B cell (primary cell): ENCODE results near the gene APMAP. TPM values are rescaled to one million over a fixed set of nuclear protein-coding genes. Genes with fewer than 3 reads are reported as not detected.
A peak's percentile ranks its signal among the peaks of the same experiment; 100 is the strongest.

Source experiments
- ATAC-seq: fragments of 200-7000 bp; cut with Tn5 transposase; one replicate; pipeline ENCODE4 v1.10.0; 2021; ENCODE audit warnings: low read depth, mild to moderate bottlenecking, moderate number of reproducible peaks, moderate library complexity
- CTCF ChIA-PET: fragments of 350-600 bp; sonication (Branson Sonifier 250); formaldehyde crosslinking; loops from one replicate; lab custom pipeline; 2021; ENCODE audit warnings: antibody characterized with exemption, inconsistent platforms; lab: Charles Lee
- POLR2A ChIA-PET: fragments of 350-600 bp; sonication (Branson Sonifier 250); formaldehyde crosslinking; loops from one replicate; lab custom pipeline; 2021; ENCODE audit warnings: antibody characterized with exemption; lab: Charles Lee
- DNase-seq: peaks from one replicate; pipeline ENCODE4 v3.0.0; 2013
- H2AFZ ChIP-seq: 2 replicates; pipeline ENCODE4 v1.6.1; 2012; ENCODE audit warnings: mild to moderate bottlenecking, low read depth, low read length; ENCODE audit not compliant: insufficient read depth, poor library complexity, severe bottlenecking
- H3K27ac ChIP-seq, 2 donors: 1 replicate in 1 of 2; 2 replicates in 1 of 2; pipeline ENCODE4 v1.5.1; 2012 to 2013; ENCODE audit warnings: low read length in 2 of 2, mild to moderate bottlenecking in 2 of 2, moderate library complexity in 1 of 2
- H3K27me3 ChIP-seq, 4 experiments: fragments of 200-600 bp in 1 of 4; sonication (generic) in 1 of 4; replicated peaks in 1 of 4; 1 replicate in 2 of 4; 2 replicates in 2 of 4; pipeline versions ENCODE4 v1.6.1 to v1.7.0; 2013 to 2016; ENCODE audit warnings: low read length in 3 of 4, mild to moderate bottlenecking in 2 of 4, mixed read lengths in 1 of 4, moderate library complexity in 1 of 4; ENCODE audit not compliant: insufficient read depth in 4 of 4, control insufficient read depth in 3 of 4; ENCODE audit errors: control extremely low read depth in 1 of 4
- H3K36me3 ChIP-seq, 2 experiments: replicated peaks in 1 of 2; 1 replicate in 1 of 2; 2 replicates in 1 of 2; pipeline versions ENCODE4 v1.6.1 to v1.7.1; 2013; ENCODE audit warnings: low read length in 1 of 2; ENCODE audit not compliant: insufficient read depth in 2 of 2, control insufficient read depth in 1 of 2; ENCODE audit errors: control extremely low read depth in 1 of 2, extremely low read depth in 1 of 2
- H3K4me1 ChIP-seq, 2 donors: fragments of 200-600 bp in 1 of 2; sonication (generic) in 1 of 2; 1 replicate in 1 of 2; 2 replicates in 1 of 2; pipeline versions ENCODE4 v1.5.1 to v1.6.1; 2013 to 2017; ENCODE audit warnings: low read length in 2 of 2; ENCODE audit not compliant: control insufficient read depth in 2 of 2, insufficient read depth in 2 of 2
- H3K4me2 ChIP-seq: replicated peaks from 2 replicates; pipeline ENCODE3; 2012; ENCODE audit warnings: mild to moderate bottlenecking, low read depth, low read length; ENCODE audit not compliant: poor library complexity, severe bottlenecking
- H3K4me3 ChIP-seq, 5 experiments: fragments of 200-600 bp in 1 of 5; sonication (generic) in 1 of 5; 1 replicate in 3 of 5; 2 replicates in 2 of 5; pipeline versions ENCODE4 v1.5.1 to v1.7.0; 2011 to 2016; ENCODE audit warnings: low read length in 4 of 5, mild to moderate bottlenecking in 4 of 5, low read depth in 2 of 5, control low read depth in 1 of 5, moderate library complexity in 1 of 5; ENCODE audit not compliant: insufficient read depth in 1 of 5; ENCODE audit errors: control extremely low read depth in 1 of 5, extremely low read depth in 1 of 5
- H3K79me2 ChIP-seq: fragments of 200-600 bp; sonication (generic); one replicate; pipeline ENCODE4 v1.6.0; 2016; ENCODE audit warnings: low read length; ENCODE audit not compliant: control insufficient read depth, insufficient read depth
- H3K9ac ChIP-seq: fragments of 200-600 bp; sonication (generic); 2 replicates; pipeline ENCODE4 v1.6.1; 2017; ENCODE audit warnings: mild to moderate bottlenecking, low read length, moderate library complexity
- H3K9me3 ChIP-seq, 3 donors: one replicate each; pipeline versions ENCODE4 v1.6.1 to v1.7.1; 2013; ENCODE audit warnings: low read length in 2 of 3; ENCODE audit not compliant: control insufficient read depth in 2 of 3, insufficient read depth in 1 of 3; ENCODE audit errors: control extremely low read depth in 1 of 3
- H4K20me1 ChIP-seq: 2 replicates; pipeline ENCODE4 v1.6.0; 2012; ENCODE audit warnings: mild to moderate bottlenecking, low read length; ENCODE audit not compliant: insufficient read depth, control insufficient read depth, poor library complexity, severe bottlenecking
- H3K27ac Mint-ChIP-seq: one replicate; pipeline ENCODE4 v1.8.0; 2021; ENCODE audit warnings: mixed read lengths
- H3K27me3 Mint-ChIP-seq: one replicate; pipeline ENCODE4 v1.8.0; 2021; ENCODE audit warnings: mixed read lengths
- H3K4me1 Mint-ChIP-seq: one replicate; pipeline ENCODE4 v1.8.0; 2021; ENCODE audit warnings: mixed read lengths
- H3K4me3 Mint-ChIP-seq: one replicate; pipeline ENCODE4 v1.8.0; 2021; ENCODE audit warnings: mixed read lengths
- H3K9me3 Mint-ChIP-seq: one replicate; pipeline ENCODE4 v1.8.0; 2022; ENCODE audit warnings: mixed read lengths; ENCODE audit not compliant: insufficient read depth
- CTCF ChIP-seq: fragments of 200-600 bp; IDR thresholded peaks from one replicate; pipeline ENCODE4 v1.8.0; 2022; ENCODE audit warnings: antibody characterized with exemption, mild to moderate bottlenecking
- EZH2 ChIP-seq: IDR thresholded peaks from 2 replicates; pipeline ENCODE4 v1.6.1; 2012; ENCODE audit warnings: borderline replicate concordance, low read depth, mild to moderate bottlenecking, moderate library complexity, low read length; ENCODE audit not compliant: insufficient read depth, poor library complexity, severe bottlenecking
- WGBS: methylation state at CpG from one replicate; pipeline ENCODE4 v1.1.5; 2013; ENCODE audit warnings: missing lambda C conversion rate; ENCODE audit not compliant: insufficient coverage; 5-methylcytosine and 5-hydroxymethylcytosine counted together
- intact Hi-C: fragments of 100-400 bp; cut with micrococcal nuclease; formaldehyde crosslinking; loops from one replicate; pipeline ENCODE4 v1.10.0; 2022
- polyA plus RNA-seq: library from polyadenylated mRNA; depleted of rRNA; stranded (reverse); fragments of >200 nt; gene quantifications from 2 replicates; pipeline ENCODE4 v1.2.3, GENCODE V29; 2012
- total RNA-seq, 2 donors: library from RNA; stranded (reverse); fragments of 120-200 nt in 1 of 2; gene quantifications; 1 replicate in 1 of 2; 2 replicates in 1 of 2; pipeline versions ENCODE4 v1.2.3 to v1.2.4, GENCODE V29; 2013 to 2022

Gene APMAP
- total and polyA plus RNA-seq, 2 donors (not counting 1 experiment from before 2014, with no cell fraction given), result 9.1 to 28.0 TPM

DNA sequence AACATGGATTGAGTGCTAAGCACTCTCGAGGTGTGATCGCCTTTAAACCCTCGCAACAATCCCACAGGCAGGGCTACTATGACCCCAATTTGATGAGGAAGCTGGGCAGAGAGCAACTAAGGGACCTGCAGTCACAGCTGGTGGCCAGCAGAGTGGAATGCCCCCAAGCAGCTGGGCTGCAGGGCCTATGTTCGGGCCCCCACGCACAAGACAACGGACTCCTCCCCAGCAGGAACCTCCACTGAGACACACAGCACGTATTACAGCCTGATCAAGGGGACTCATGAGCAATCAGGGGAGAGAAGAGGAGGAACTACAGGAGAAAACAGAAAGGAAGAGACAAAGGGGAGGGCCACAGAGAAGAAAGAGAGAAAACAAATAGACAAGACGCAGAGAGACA is 21.8 kb downstream of the APMAP start:
- Histone ChIP-seq H3K4me3 (no peak overlapping the region), H3K79me2 (no peaks in the 10 kb centered on the region), H3K4me1 (peaks cover 0 to 8% of the 10 kb centered on the region in 2 donors), H3K27ac (peak overlapping the region in 1 of 2 donors; percentile 62), H3K4me2 (no peak overlapping the region), H3K27me3 (no peaks in the 10 kb centered on the region), H2AFZ (no peak overlapping the region), H4K20me1 (no peaks in the 10 kb centered on the region), H3K36me3 (peaks cover 11 to 52% of the 10 kb centered on the region in 2 experiments), H3K9me3 (peaks cover 0 to 2% (median 0%) of the 10 kb centered on the region in 3 donors), H3K9ac (no peak overlapping the region)
- DNase-seq (no peak), ATAC-seq (no peak)
- Mint-ChIP-seq H3K9me3 (no peaks in the 10 kb centered on the region), H3K27me3 (no peaks in the 10 kb centered on the region), H3K4me3 (no peak overlapping the region), H3K27ac (no peak overlapping the region), H3K4me1 (peaks cover 3% of the 10 kb centered on the region)
- ChIA-PET POLR2A (no interaction called here), CTCF (no interaction called here)
- WGBS, result 88% methylated on average over 5 of the region's 8 CpGs
- no peak for TF ChIP-seq CTCF
- intact Hi-C loops, result no loop called here

GRCh38 chr20:24970030-24970553 is 22.5 kb downstream of the APMAP start:
- H3K27me3 ChIP-seq, result no peaks in the 10 kb centered on the region
- peaks cover 11 to 52% of the 10 kb centered on the region in 2 experiments for H3K36me3 ChIP-seq
- peaks cover 3% of the 10 kb centered on the region for H3K4me1 Mint-ChIP-seq
- no peak overlapping the region for H3K4me3 Mint-ChIP-seq
- peaks cover 0 to 8% of the 10 kb centered on the region in 2 donors for H3K4me1 ChIP-seq
- H3K27me3 Mint-ChIP-seq, result no peaks in the 10 kb centered on the region
- peak overlapping the region in 1 of 2 donors; percentile 21 for H3K27ac ChIP-seq
- intact Hi-C loops, result no loop called here
- WGBS, result 92% methylated on average over 4 of the region's 5 CpGs
- TF ChIP-seq CTCF (no peak), EZH2 (no peak)
- ChIA-PET CTCF (no interaction called here), POLR2A (no interaction called here)
- H3K9me3 Mint-ChIP-seq, result no peaks in the 10 kb centered on the region
- DNase-seq, result no peak
- H3K4me3 ChIP-seq, result no peak overlapping the region
- no peak for ATAC-seq
- H3K27ac Mint-ChIP-seq, result no peak overlapping the region
- H3K9ac ChIP-seq, result no peak overlapping the region
- H3K79me2 ChIP-seq, result no peaks in the 10 kb centered on the region
- peaks cover 0 to under 1% (median 0%) of the 10 kb centered on the region in 3 donors for H3K9me3 ChIP-seq
- no peak overlapping the region for H2AFZ ChIP-seq
- H3K4me2 ChIP-seq, result no peak overlapping the region
- H4K20me1 ChIP-seq, result no peaks in the 10 kb centered on the region
